HEK293 (cell line): ENCODE data around the gene DEUP1.

Experiments
- CTCF ChIA-PET: fragments of 350-600 bp; formaldehyde crosslinking; extraction: SDS; loops from one replicate; lab custom pipeline; 2021; ENCODE audit warnings: antibody characterized with exemption; lab: Yijun Ruan, JAX
- POLR2A ChIA-PET: fragments of 300-600 bp; formaldehyde crosslinking; extraction: SDS; loops from one replicate; lab custom pipeline; 2020; ENCODE audit warnings: antibody characterized with exemption, inconsistent platforms; lab: Yijun Ruan, JAX
- H3K27ac ChIP-seq: fragments of 200-500 bp; sonication (Bioruptor generic); 2 replicates; pipeline ENCODE4 v1.5.1; 2014; ENCODE audit warnings: low read depth, low read length, control low read depth, inconsistent platforms; ENCODE audit errors: extremely low read depth
- H3K36me3 ChIP-seq, 2 experiments: fragments of 200-500 bp in 1 of 2; sonication (Bioruptor generic) in 1 of 2; 1 replicate in 1 of 2; 2 replicates in 1 of 2; pipeline ENCODE4 v1.5.1; 2014 to 2017; ENCODE audit warnings: inconsistent platforms in 2 of 2, low read length in 2 of 2; ENCODE audit not compliant: control insufficient read depth in 2 of 2, insufficient read depth in 1 of 2
- H3K4me1 ChIP-seq: fragments of 200-500 bp; sonication (Bioruptor generic); 2 replicates; pipeline ENCODE4 v1.5.1; 2014; ENCODE audit warnings: mild to moderate bottlenecking, low read length, inconsistent platforms; ENCODE audit not compliant: control insufficient read depth, insufficient read depth
- H3K4me3 ChIP-seq: 2 replicates; pipeline ENCODE4 v1.5.1; 2011; ENCODE audit warnings: low read depth, mild to moderate bottlenecking, control low read depth, low read length, moderate library complexity
- H3K9me3 ChIP-seq: fragments of 200-500 bp; sonication (Bioruptor generic); 2 replicates; pipeline ENCODE4 v1.5.1; 2014; ENCODE audit warnings: low read depth, low read length, inconsistent platforms; ENCODE audit not compliant: control insufficient read depth, insufficient read depth
- BCL11B ChIP-seq: fragments of 450-650 bp; formaldehyde crosslinking; IDR thresholded peaks from 2 replicates; pipeline ENCODE4 v1.5.1; 2016; ENCODE audit warnings: low read depth, missing biosample characterization, missing genetic modification characterization
- FEZF1 ChIP-seq: fragments of 450-650 bp; formaldehyde crosslinking; IDR thresholded peaks from 2 replicates; pipeline ENCODE4 v1.5.1; 2016; ENCODE audit warnings: missing biosample characterization, missing genetic modification characterization
- MZF1 ChIP-seq: fragments of 450-650 bp; formaldehyde crosslinking; IDR thresholded peaks from 2 replicates; pipeline ENCODE4 v1.5.1; 2017; ENCODE audit warnings: missing biosample characterization, missing genetic modification characterization, borderline replicate concordance
- SETDB1 ChIP-seq: IDR thresholded peaks from one replicate; pipeline ENCODE4 v1.6.1; 2017; ENCODE audit warnings: mild to moderate bottlenecking, low read length, moderate library complexity, mixed read lengths; ENCODE audit not compliant: insufficient read length
- ZFP37 ChIP-seq: fragments of 450-650 bp; formaldehyde crosslinking; IDR thresholded peaks from 2 replicates; pipeline ENCODE4 v1.5.1; 2016; ENCODE audit warnings: missing biosample characterization, missing genetic modification characterization
- ZNF112 ChIP-seq: fragments of 450-650 bp; formaldehyde crosslinking; IDR thresholded peaks from 2 replicates; pipeline ENCODE4 v1.5.0; 2017; ENCODE audit warnings: missing biosample characterization, missing genetic modification characterization
- ZNF114 ChIP-seq: fragments of 450-650 bp; formaldehyde crosslinking; IDR thresholded peaks from 2 replicates; pipeline ENCODE4 v1.5.0; 2017; ENCODE audit warnings: missing biosample characterization, missing genetic modification characterization
- ZNF121 ChIP-seq: fragments of 450-650 bp; formaldehyde crosslinking; IDR thresholded peaks from 2 replicates; pipeline ENCODE4 v1.5.1; 2016; ENCODE audit warnings: missing biosample characterization, missing genetic modification characterization
- ZNF132 ChIP-seq: fragments of 450-650 bp; formaldehyde crosslinking; IDR thresholded peaks from 2 replicates; pipeline ENCODE4 v1.5.1; 2017; ENCODE audit warnings: missing biosample characterization, missing genetic modification characterization, borderline replicate concordance
- ZNF2 ChIP-seq: fragments of 450-650 bp; formaldehyde crosslinking; IDR thresholded peaks from 2 replicates; pipeline ENCODE4 v1.5.1; 2016; ENCODE audit warnings: missing biosample characterization, missing genetic modification characterization
- ZNF23 ChIP-seq: fragments of 450-650 bp; formaldehyde crosslinking; IDR thresholded peaks from 2 replicates; pipeline ENCODE4 v1.5.1; 2016; ENCODE audit warnings: missing biosample characterization, missing genetic modification characterization, borderline replicate concordance
- ZNF274 ChIP-seq, 2 experiments: fragments of 200-500 bp in 1 of 2; fragments of 450-650 bp in 1 of 2; sonication (Bioruptor generic) in 1 of 2; formaldehyde crosslinking in 1 of 2; IDR thresholded peaks; 2 replicates each; pipeline versions ENCODE4 v1.5.1 to v1.6.1; 2014 to 2016; ENCODE audit warnings: borderline replicate concordance in 1 of 2, inconsistent platforms in 1 of 2, low read length in 1 of 2, missing biosample characterization in 1 of 2, missing genetic modification characterization in 1 of 2
- ZNF341 ChIP-seq: fragments of 450-650 bp; formaldehyde crosslinking; IDR thresholded peaks from 2 replicates; pipeline ENCODE4; 2016; ENCODE audit warnings: low read depth, missing biosample characterization, missing genetic modification characterization
- ZNF354C ChIP-seq: fragments of 450-650 bp; formaldehyde crosslinking; IDR thresholded peaks from 2 replicates; pipeline ENCODE4 v1.5.1; 2016; ENCODE audit warnings: missing biosample characterization, missing genetic modification characterization, low read depth, borderline replicate concordance
- ZNF366 ChIP-seq: fragments of 450-650 bp; formaldehyde crosslinking; conservative IDR thresholded peaks from 2 replicates; pipeline ENCODE4 v1.5.1; 2016; ENCODE audit warnings: missing biosample characterization, missing genetic modification characterization
- ZNF37A ChIP-seq: fragments of 450-650 bp; IDR thresholded peaks from 2 replicates; pipeline ENCODE4 v1.5.1; 2018; ENCODE audit warnings: missing biosample characterization, missing genetic modification characterization
- ZNF48 ChIP-seq: fragments of 450-650 bp; formaldehyde crosslinking; IDR thresholded peaks from 2 replicates; pipeline ENCODE4 v1.5.1; 2016; ENCODE audit warnings: missing biosample characterization, missing genetic modification characterization
- ZNF561 ChIP-seq: fragments of 450-650 bp; IDR thresholded peaks from 2 replicates; pipeline ENCODE4 v1.5.1; 2018; ENCODE audit warnings: missing biosample characterization, missing genetic modification characterization, borderline replicate concordance
- ZNF600 ChIP-seq: fragments of 450-650 bp; formaldehyde crosslinking; IDR thresholded peaks from 2 replicates; pipeline ENCODE4 v1.5.1; 2016; ENCODE audit warnings: missing biosample characterization, missing genetic modification characterization
- ZNF624 ChIP-seq: fragments of 450-650 bp; formaldehyde crosslinking; IDR thresholded peaks from 2 replicates; pipeline ENCODE4 v1.5.1; 2017; ENCODE audit warnings: missing biosample characterization, missing genetic modification characterization
- ZNF677 ChIP-seq: fragments of 450-650 bp; IDR thresholded peaks from 2 replicates; pipeline ENCODE4 v1.5.0; 2018; ENCODE audit warnings: missing biosample characterization, mild to moderate bottlenecking, missing genetic modification characterization, moderate library complexity
- ZNF785 ChIP-seq: fragments of 450-650 bp; formaldehyde crosslinking; IDR thresholded peaks from 2 replicates; pipeline ENCODE4 v1.5.1; 2016; ENCODE audit warnings: missing biosample characterization, missing genetic modification characterization
- TF ChIP-seq, protein P1 (sequence below): fragments of 450-650 bp; formaldehyde crosslinking; IDR thresholded peaks from 2 replicates; pipeline ENCODE4 v1.5.1; 2016; ENCODE audit warnings: missing biosample characterization, missing genetic modification characterization
- TF ChIP-seq, protein P2 (sequence below): fragments of 450-650 bp; formaldehyde crosslinking; IDR thresholded peaks from 2 replicates; pipeline ENCODE4 v1.5.1; 2016; ENCODE audit warnings: missing biosample characterization, missing genetic modification characterization
- TF ChIP-seq, protein P3 (sequence below): fragments of 450-650 bp; formaldehyde crosslinking; IDR thresholded peaks from 2 replicates; pipeline ENCODE4 v1.5.1; 2016; ENCODE audit warnings: missing biosample characterization, missing genetic modification characterization
- TF ChIP-seq, protein P4 (sequence below): fragments of 450-650 bp; formaldehyde crosslinking; IDR thresholded peaks from 2 replicates; pipeline ENCODE4; 2016; ENCODE audit warnings: missing biosample characterization, missing genetic modification characterization
- TF ChIP-seq, protein P5 (sequence below): fragments of 450-650 bp; formaldehyde crosslinking; IDR thresholded peaks from 2 replicates; pipeline ENCODE4 v1.5.1; 2016; ENCODE audit warnings: missing biosample characterization, missing genetic modification characterization

DEUP1 gene

DNA sequence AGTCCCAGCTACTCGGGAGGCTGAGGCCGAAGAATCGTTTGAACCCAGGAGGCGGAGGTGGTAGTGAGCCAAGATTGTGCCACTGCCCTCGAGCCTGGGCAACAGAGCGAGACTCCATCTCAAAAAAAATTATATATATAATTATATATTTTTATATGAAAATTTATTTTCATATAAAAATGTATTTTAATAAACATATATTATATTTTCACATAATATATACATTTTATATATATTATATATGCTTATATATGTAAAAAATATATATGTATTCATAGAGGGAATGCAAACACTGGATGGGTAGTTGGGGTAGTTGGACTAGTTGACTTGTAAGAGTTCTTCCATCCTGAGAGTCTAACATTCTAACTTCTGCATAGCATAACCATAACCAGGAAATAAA, 20.3 kb downstream of the DEUP1 start (continued):
- TF ChIP-seq ZNF23 = no peak
- no peak for TF ChIP-seq ZNF354C
- TF ChIP-seq, protein P1, sequence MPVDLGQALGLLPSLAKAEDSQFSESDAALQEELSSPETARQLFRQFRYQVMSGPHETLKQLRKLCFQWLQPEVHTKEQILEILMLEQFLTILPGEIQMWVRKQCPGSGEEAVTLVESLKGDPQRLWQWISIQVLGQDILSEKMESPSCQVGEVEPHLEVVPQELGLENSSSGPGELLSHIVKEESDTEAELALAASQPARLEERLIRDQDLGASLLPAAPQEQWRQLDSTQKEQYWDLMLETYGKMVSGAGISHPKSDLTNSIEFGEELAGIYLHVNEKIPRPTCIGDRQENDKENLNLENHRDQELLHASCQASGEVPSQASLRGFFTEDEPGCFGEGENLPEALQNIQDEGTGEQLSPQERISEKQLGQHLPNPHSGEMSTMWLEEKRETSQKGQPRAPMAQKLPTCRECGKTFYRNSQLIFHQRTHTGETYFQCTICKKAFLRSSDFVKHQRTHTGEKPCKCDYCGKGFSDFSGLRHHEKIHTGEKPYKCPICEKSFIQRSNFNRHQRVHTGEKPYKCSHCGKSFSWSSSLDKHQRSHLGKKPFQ = no peak
- no peak for TF ChIP-seq ZNF114 (tag by site-specific recombination)
- TF ChIP-seq SETDB1 = no peak

DNA sequence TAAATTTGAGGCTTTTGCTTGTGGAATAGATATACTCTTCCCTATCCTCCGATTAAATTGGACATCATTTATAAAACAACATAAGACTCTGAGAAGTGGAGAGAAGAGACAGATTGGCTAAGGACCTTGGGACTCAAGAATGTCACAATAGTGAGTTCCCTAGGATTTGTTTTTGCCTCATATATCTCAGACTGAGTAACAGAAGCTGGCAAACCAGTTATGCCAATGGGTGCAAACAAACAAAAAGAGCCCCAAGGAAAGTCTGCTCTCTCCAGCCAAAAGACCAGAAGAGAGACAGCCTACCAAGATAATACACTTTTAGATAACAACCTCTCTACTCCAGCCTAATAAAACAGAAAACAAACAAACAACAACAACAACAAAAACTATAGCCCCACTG, 28.9 kb downstream of the DEUP1 start:
- ChIA-PET CTCF (interaction anchor here (1.1 kb wide), 1 partner anchor 124 kb away, joined by 3 read pairs; no protein-coding TSS in a partner anchor), POLR2A (no interaction called here)
- TF ChIP-seq, protein P2, sequence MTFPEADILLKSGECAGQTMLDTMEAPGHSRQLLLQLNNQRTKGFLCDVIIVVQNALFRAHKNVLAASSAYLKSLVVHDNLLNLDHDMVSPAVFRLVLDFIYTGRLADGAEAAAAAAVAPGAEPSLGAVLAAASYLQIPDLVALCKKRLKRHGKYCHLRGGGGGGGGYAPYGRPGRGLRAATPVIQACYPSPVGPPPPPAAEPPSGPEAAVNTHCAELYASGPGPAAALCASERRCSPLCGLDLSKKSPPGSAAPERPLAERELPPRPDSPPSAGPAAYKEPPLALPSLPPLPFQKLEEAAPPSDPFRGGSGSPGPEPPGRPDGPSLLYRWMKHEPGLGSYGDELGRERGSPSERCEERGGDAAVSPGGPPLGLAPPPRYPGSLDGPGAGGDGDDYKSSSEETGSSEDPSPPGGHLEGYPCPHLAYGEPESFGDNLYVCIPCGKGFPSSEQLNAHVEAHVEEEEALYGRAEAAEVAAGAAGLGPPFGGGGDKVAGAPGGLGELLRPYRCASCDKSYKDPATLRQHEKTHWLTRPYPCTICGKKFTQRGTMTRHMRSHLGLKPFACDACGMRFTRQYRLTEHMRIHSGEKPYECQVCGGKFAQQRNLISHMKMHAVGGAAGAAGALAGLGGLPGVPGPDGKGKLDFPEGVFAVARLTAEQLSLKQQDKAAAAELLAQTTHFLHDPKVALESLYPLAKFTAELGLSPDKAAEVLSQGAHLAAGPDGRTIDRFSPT (tag by site-specific recombination) = no peak
- TF ChIP-seq ZNF37A (tag by site-specific recombination) (no peak), ZNF341 (no peak), ZNF600 (tag by site-specific recombination) (no peak), ZFP37 (tag by site-specific recombination) (no peak), ZNF561 (no peak), ZNF677 (no peak), ZNF2 (tag by site-specific recombination) (no peak), MZF1 (tag by site-specific recombination) (no peak), ZNF121 (tag by site-specific recombination) (no peak), ZNF48 (tag by site-specific recombination) (no peak), ZNF624 (no peak), ZNF366 (tag by site-specific recombination) (no peak), ZNF785 (no peak)
- TF ChIP-seq, protein P3, sequence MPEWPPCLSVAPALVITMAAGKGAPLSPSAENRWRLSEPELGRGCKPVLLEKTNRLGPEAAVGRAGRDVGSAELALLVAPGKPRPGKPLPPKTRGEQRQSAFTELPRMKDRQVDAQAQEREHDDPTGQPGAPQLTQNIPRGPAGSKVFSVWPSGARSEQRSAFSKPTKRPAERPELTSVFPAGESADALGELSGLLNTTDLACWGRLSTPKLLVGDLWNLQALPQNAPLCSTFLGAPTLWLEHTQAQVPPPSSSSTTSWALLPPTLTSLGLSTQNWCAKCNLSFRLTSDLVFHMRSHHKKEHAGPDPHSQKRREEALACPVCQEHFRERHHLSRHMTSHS (tag by site-specific recombination) = no peak

DNA sequence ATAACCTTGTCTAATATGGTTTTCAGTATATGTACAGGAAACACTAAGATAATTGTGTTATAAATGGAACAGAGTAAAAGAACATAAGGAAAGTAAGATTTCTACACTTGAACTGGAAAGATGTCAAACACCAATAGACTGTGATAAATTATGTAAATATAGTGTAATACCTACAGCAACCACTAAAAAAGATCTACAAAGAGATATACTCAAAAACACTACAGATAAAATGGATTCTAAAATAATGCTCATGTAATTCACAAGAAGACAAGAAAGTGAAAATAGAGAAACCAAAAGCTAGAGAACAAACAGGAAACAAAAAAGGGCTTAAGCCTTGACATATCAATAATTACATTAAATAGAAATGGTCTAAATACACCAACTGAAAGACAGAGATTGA, 30.9 kb downstream of the DEUP1 start:
- Histone ChIP-seq H3K36me3 (no peaks in the 10 kb centered on the region), H3K9me3 (no peaks in the 10 kb centered on the region), H3K27ac (no peak overlapping the region), H3K4me1 (no peaks in the 10 kb centered on the region), H3K4me3 (no peak overlapping the region)
- TF ChIP-seq BCL11B (tag by site-specific recombination) = no peak
- no peak for TF ChIP-seq ZNF112 (tag by site-specific recombination)
- TF ChIP-seq, protein P4, sequence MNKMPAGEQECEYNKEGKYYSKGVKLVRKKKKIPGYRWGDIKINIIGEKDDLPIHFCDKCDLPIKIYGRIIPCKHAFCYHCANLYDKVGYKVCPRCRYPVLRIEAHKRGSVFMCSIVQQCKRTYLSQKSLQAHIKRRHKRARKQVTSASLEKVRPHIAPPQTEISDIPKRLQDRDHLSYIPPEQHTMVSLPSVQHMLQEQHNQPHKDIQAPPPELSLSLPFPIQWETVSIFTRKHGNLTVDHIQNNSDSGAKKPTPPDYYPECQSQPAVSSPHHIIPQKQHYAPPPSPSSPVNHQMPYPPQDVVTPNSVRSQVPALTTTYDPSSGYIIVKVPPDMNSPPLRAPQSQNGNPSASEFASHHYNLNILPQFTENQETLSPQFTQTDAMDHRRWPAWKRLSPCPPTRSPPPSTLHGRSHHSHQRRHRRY (tag by site-specific recombination) = no peak
- TF ChIP-seq FEZF1 (tag by site-specific recombination) = no peak
- TF ChIP-seq, protein P5, sequence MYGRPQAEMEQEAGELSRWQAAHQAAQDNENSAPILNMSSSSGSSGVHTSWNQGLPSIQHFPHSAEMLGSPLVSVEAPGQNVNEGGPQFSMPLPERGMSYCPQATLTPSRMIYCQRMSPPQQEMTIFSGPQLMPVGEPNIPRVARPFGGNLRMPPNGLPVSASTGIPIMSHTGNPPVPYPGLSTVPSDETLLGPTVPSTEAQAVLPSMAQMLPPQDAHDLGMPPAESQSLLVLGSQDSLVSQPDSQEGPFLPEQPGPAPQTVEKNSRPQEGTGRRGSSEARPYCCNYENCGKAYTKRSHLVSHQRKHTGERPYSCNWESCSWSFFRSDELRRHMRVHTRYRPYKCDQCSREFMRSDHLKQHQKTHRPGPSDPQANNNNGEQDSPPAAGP (tag by site-specific recombination) = no peak
- no peak for TF ChIP-seq ZNF132
- TF ChIP-seq ZNF274 (IDR thresholded peaks at IDR 0.05; ENCODE audit: low read length) = no peak
- no peak for TF ChIP-seq ZNF274 (tag by site-specific recombination; IDR thresholded peaks at IDR 0.05; ENCODE audit: borderline replicate concordance)
- POLR2A ChIA-PET = interaction anchor here (0.7 kb wide), 1 partner anchor 180 kb away, joined by 4 read pairs; no protein-coding TSS in a partner anchor
- CTCF ChIA-PET = no interaction called here

More for the DNA sequence above, 28.9 kb downstream of the DEUP1 start:
- no peaks in the 10 kb centered on the region for H3K4me1 ChIP-seq
- H3K27ac ChIP-seq = no peak overlapping the region
- no peaks in the 10 kb centered on the region for H3K9me3 ChIP-seq
- no peak overlapping the region for H3K4me3 ChIP-seq
- H3K36me3 ChIP-seq = no peaks in the 10 kb centered on the region
